HepG2 (cell line): ENCODE results near the gene PANK2. TPM values are rescaled to one million over a fixed set of nuclear protein-coding genes. Genes with fewer than 3 reads are reported as not detected.

Source experiments
- FOXA3 ChIP-seq: IDR thresholded peaks from 2 replicates; pipeline ENCODE4 v1.6.1; 2016; ENCODE audit warnings: missing genetic modification reagents, missing compliant biosample characterization
- ZEB1 ChIP-seq: IDR thresholded peaks from 2 replicates; pipeline ENCODE4 v1.6.1; 2012; ENCODE audit warnings: mild to moderate bottlenecking, low read depth, inconsistent platforms; ENCODE audit not compliant: insufficient replicate concordance
- polyA plus RNA-seq, 8 experiments: library from polyadenylated mRNA; depleted of rRNA in 3 of 8; stranded (reverse) in 7 of 8; unstranded in 1 of 8; fragments of >200 nt; fragmentation: Illumina TruSeq in 4 of 8; extraction: Trizol in 4 of 8; gene quantifications; 2 replicates each; pipeline versions ENCODE4 v1.2.1 to v1.2.3, GENCODE V29; 2011 to 2016; ENCODE audit warnings: low read depth in 4 of 8, missing spikeins in 1 of 8, mixed read lengths in 1 of 8; ENCODE audit not compliant: insufficient read depth in 1 of 8
- total RNA-seq, 5 experiments: library from RNA; depleted of rRNA; stranded (reverse); fragments of >200 nt; fragmentation: Illumina TruSeq; extraction: Trizol; gene quantifications; 2 replicates each; pipeline ENCODE4 v1.2.3, GENCODE V29; 2016; ENCODE audit warnings: low read depth in 1 of 5
- TF ChIP-seq, protein P1 (sequence below): sonication (generic); formaldehyde crosslinking; IDR thresholded peaks from 2 replicates; pipeline ENCODE4 v1.4.0; 2020; ENCODE audit warnings: mild to moderate bottlenecking, missing genetic modification reagents
- TF ChIP-seq, protein P2 (sequence below): sonication (generic); formaldehyde crosslinking; IDR thresholded peaks from 2 replicates; pipeline ENCODE4 v1.4.0; 2020; ENCODE audit warnings: missing genetic modification reagents

The PANK2 gene
- total and polyA plus RNA-seq, 2 of the 13 experiments (the other 11 are each of a cell fraction or from before 2014, with no cell fraction given), result 39.2 to 123 TPM

DNA sequence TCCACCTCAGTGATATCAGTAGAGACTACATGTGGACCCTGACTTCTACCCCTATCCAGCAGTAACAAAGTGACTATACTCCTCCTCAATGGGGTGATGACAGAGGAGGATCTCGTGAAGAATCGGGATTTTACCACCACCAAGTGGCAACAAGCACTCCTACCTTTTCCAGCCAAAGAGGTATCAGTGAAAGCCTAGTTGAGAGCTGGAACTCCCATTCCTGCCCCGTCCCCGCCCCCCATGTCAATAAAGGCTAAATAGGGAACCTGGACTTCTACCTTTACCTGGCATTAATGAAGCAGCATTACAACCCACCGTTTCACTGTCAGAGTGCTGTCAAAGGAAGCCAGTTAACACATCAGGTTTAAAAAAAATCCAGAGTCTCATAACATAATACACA, 80.8 kb downstream of the PANK2 start (continued):
- TF ChIP-seq, protein P1, sequence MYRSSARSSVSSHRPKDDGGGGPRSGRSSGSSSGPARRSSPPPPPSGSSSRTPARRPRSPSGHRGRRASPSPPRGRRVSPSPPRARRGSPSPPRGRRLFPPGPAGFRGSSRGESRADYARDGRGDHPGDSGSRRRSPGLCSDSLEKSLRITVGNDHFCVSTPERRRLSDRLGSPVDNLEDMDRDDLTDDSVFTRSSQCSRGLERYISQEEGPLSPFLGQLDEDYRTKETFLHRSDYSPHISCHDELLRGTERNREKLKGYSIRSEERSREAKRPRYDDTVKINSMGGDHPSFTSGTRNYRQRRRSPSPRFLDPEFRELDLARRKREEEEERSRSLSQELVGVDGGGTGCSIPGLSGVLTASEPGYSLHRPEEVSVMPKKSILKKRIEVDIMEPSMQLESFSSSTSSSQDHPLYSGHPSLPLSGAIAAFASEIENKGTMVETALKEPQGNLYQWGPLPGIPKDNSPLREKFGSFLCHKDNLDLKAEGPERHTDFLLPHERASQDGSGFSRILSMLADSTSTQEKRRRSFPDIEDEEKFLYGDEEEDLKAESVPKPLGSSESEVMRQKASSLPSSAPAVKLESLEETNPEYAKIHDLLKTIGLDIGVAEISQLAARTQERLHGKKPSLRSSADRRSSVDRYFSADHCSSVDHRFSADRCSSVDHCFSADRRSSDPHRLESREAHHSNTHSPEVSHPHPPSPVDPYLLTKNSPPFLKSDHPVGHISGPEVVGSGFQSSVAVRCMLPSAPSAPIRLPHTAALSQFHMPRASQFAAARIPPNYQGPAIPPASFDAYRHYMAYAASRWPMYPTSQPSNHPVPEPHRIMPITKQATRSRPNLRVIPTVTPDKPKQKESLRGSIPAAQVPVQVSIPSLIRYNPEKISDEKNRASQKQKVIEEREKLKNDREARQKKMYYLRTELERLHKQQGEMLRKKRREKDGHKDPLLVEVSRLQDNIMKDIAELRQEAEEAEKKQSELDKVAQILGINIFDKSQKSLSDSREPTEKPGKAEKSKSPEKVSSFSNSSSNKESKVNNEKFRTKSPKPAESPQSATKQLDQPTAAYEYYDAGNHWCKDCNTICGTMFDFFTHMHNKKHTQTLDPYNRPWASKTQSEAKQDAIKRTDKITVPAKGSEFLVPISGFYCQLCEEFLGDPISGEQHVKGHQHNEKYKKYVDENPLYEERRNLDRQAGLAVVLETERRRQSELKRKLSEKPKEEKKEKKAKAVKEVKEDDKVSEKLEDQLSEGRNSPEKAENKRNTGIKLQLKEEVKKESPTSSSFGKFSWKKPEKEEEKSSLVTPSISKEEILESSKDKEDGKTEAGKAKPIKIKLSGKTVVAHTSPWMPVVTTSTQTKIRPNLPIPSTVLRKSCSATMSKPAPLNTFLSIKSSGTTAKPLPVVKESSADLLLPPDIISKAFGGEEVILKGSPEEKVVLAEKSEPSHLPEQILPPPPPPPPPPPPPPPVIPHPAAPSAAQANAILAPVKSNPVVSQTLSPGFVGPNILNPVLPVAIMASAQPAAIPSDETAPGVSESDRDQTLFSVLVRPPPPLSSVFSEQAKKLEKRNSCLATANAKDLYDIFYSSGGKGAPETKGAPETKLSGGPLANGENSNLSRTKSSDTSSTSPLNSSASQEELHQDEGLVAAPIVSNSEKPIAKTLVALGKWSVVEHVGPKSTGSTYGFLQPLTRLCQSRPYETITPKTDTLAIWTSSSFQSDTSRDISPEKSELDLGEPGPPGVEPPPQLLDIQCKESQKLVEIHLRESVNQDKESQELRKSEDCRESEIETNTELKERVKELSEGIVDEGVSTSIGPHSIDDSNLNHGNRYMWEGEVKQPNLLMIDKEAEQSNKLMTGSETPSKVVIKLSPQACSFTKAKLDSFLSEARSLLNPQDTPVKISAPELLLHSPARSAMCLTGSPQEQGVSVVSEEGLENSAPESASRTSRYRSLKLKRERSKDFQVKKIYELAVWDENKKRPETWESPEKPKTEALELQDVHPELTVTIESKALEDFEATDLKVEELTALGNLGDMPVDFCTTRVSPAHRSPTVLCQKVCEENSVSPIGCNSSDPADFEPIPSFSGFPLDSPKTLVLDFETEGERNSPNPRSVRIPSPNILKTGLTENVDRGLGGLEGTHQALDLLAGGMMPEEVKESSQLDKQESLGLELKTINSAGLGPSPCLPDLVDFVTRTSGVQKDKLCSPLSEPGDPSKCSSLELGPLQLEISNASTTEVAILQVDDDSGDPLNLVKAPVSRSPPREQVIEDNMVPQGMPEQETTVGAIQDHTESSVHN, result no peak
- TF ChIP-seq, protein P2, sequence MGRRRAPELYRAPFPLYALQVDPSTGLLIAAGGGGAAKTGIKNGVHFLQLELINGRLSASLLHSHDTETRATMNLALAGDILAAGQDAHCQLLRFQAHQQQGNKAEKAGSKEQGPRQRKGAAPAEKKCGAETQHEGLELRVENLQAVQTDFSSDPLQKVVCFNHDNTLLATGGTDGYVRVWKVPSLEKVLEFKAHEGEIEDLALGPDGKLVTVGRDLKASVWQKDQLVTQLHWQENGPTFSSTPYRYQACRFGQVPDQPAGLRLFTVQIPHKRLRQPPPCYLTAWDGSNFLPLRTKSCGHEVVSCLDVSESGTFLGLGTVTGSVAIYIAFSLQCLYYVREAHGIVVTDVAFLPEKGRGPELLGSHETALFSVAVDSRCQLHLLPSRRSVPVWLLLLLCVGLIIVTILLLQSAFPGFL, result no peak
- TF ChIP-seq ZEB1, result peak; percentile 35
- peak; percentile 18; the same call in 1 of the 2 replicates for TF ChIP-seq FOXA3
